Central memory CD8-positive, alpha-beta T cell (primary cell): ENCODE data around the gene PRDM16.
A peak's percentile ranks its signal among the peaks of the same experiment; 100 is the strongest.

Experiments
- ATAC-seq: fragments of 150-1000 bp; cut with Tn5 transposase; replicated peaks from 2 replicates; pipeline ENCODE4 v1.10.0; 2022; ENCODE audit warnings: mild to moderate bottlenecking, moderate FRiP score, moderate number of reproducible peaks; ENCODE audit not compliant: poor library complexity, severe bottlenecking; ENCODE audit errors: extremely low read depth
- DNase-seq, 2 donors: peaks; one replicate each; pipeline ENCODE4 v3.0.0; 2021; ENCODE audit warnings: low spot score in 2 of 2
- H3K27ac Mint-ChIP-seq: one replicate; pipeline ENCODE4 v1.8.0; 2022; ENCODE audit warnings: low read depth, mild to moderate bottlenecking, moderate library complexity, mixed read lengths
- H3K27me3 Mint-ChIP-seq: one replicate; pipeline ENCODE4 v1.8.0; 2022; ENCODE audit warnings: mixed read lengths
- H3K36me3 Mint-ChIP-seq: one replicate; pipeline ENCODE4 v1.8.0; 2022; ENCODE audit warnings: mild to moderate bottlenecking, moderate library complexity, mixed read lengths; ENCODE audit not compliant: insufficient read depth
- H3K4me1 Mint-ChIP-seq: one replicate; pipeline ENCODE4 v1.8.0; 2022; ENCODE audit warnings: mixed read lengths
- H3K4me3 Mint-ChIP-seq: one replicate; pipeline ENCODE4 v1.8.0; 2022; ENCODE audit warnings: mild to moderate bottlenecking, moderate library complexity, mixed read lengths
- H3K9me3 Mint-ChIP-seq: one replicate; pipeline ENCODE4 v1.8.0; 2022; ENCODE audit warnings: mixed read lengths

The PRDM16 gene

DNA sequence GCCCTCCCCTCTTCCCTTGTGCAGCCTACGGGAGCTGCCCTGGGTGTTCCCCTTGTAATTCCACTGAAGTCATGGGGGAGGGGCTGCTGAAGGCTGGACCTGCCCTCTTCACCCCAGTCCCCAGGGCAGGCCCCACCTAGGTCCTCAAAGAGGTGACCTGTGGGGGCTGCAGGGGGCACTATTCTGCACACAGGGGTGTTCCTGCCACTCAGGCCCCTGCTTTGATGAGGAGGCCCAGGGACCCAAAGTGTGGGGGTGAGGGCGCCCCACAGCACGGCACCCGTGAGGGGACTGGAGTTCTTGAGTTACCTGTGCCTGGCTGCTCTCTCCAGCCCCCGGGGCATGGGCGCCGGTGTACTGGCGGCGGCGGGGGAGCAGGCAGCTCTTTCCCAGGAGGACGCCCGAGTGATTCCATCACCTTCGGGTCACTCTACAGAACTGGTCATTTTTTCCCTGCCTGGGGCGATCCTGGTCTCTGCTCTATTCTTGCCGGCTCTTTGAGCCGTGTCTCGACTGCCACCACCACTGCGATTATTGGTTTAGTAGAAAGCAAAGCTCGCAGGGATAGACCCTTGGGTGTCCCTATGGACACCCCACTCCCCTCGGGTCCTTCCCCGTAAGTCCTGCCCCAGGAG lies 6.9 kb upstream of the PRDM16 start:
- H3K4me1 Mint-ChIP-seq = no peaks in the 10 kb centered on the region
- H3K4me3 Mint-ChIP-seq = no peak overlapping the region
- no peaks in the 10 kb centered on the region for H3K9me3 Mint-ChIP-seq
- no peak overlapping the region for H3K27ac Mint-ChIP-seq
- DNase-seq (no peak), ATAC-seq (no peak)
- peaks cover 19% of the 10 kb centered on the region for H3K27me3 Mint-ChIP-seq
- H3K36me3 Mint-ChIP-seq = peaks cover 2% of the 10 kb centered on the region

DNA sequence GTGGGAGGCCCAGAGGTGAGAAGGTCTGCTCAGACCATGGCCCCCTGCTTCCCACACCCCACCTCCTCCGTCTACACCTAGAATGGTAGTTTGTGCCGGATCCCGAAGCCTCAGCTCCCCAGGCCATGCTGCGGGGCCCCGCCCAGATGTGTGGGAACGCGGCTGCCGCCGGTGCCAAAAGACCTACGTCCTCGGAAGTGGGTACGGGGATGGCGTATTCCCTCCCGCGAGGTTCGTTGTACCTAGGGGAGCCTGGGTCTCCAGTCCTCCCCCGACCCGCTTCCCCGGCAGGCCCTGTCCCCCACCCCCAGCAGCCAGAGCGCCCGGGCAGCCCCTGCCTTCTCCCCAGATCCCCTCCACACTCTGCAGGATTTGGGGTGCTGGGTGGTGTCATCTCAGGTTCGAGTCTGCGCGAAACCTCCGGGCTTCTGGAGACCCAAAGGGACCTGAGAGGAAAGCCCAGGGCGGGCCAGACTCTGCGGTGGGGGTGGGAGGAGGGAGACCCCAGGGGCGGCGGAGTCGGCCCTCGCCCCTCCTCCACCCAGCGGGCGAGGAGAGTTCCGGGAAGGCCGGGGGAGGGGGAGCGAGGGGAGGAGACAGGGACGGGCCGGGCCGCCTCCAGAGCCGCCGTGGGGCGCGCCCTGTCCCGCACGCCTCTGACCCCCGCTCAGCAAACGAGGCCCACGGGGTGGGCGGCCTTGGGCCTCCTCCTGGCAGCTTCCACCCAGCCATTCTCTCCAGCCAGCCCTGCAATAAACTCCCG lies 6.2 kb upstream of the PRDM16 start:
- no peak overlapping the region for H3K4me3 Mint-ChIP-seq
- no peaks in the 10 kb centered on the region for H3K9me3 Mint-ChIP-seq
- peaks cover 19% of the 10 kb centered on the region for H3K27me3 Mint-ChIP-seq
- peaks cover 2% of the 10 kb centered on the region for H3K36me3 Mint-ChIP-seq
- no peaks in the 10 kb centered on the region for H3K4me1 Mint-ChIP-seq
- no peak for DNase-seq
- H3K27ac Mint-ChIP-seq = no peak overlapping the region
- no peak for ATAC-seq

DNA sequence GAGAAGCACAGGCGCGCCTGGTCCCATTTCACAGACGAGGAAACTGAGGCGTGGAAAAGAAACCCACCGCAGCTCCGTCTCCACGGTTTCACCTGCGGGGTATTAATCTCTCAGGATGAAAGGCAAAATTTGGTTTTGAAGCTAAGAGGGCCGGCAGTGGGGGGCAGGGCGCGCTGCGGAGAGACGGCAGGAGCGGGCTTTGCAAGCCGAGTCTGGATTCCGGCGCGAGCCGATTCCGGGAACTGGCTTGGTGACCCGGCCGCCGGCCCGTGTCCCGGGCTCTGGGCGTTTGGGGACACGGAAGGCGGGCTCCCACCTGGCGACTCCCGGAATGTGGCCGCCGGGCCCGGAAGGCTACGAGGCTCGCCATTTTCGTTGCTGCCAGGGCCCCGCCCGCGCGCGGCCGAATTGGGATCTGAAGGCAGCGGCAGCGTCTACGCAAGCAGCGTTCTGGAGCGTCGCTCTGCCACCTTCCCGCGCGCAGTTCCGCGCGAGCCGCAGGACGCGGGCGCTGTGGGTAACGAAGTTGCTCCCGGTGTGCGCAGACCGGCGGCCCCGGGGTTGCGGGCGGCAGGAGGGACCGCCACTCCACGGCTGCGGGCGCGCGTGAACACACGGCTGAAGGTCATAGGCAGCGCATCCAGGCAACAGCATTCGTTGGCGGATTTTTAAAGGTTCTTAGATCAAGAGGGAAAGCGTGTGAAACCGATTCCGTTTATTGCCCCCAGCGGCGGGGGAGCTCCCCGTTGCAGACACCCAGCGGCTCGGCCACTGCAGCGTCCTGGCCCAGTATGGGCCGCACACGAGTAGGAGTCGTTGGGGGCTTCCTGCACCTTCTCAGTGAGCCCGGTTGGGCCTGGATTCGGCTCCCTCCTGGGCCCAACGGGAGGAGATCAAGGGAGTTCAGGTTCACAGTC lies 5.4 kb upstream of the PRDM16 start:
- Mint-ChIP-seq H3K9me3 (no peaks in the 10 kb centered on the region), H3K27me3 (peaks cover 16% of the 10 kb centered on the region), H3K36me3 (no peaks in the 10 kb centered on the region), H3K4me1 (no peaks in the 10 kb centered on the region), H3K27ac (no peak overlapping the region), H3K4me3 (no peak overlapping the region)
- no peak for ATAC-seq
- no peak for DNase-seq

- Mint-ChIP-seq H3K4me1 (no peaks in the 10 kb centered on the region), H3K4me3 (no peak overlapping the region), H3K36me3 (peaks cover 2% of the 10 kb centered on the region), H3K27ac (no peak overlapping the region), H3K27me3 (peaks cover 10% of the 10 kb centered on the region), H3K9me3 (no peaks in the 10 kb centered on the region)
- no peak for DNase-seq
- ATAC-seq = no peak
Measured at GRCh38 chr1:3064296-3064850, 4.6 kb upstream of the PRDM16 start.

DNA sequence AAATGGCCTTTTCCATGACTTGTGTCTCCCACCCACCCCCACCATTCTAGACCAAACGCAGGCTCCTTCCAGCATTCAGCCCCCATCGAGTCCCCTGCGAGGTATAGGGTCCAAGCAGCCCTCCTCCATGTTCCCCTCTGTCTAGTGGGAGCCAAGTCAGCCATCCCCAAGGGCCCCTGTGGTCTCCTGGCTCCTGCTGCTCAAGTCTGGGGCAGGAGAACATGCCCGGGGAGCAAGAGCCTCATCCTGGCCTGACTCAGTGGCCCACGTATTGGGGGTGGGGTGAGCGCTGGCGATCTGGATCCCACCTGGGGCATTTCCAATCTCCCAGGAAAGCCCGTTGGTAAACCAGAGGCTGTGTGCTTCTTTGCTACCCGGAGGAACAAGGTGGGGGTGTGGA lies 4.1 kb upstream of the PRDM16 start:
- Mint-ChIP-seq H3K9me3 (no peaks in the 10 kb centered on the region), H3K4me3 (no peak overlapping the region), H3K36me3 (peaks cover 2% of the 10 kb centered on the region), H3K4me1 (no peaks in the 10 kb centered on the region), H3K27me3 (peaks cover 10% of the 10 kb centered on the region), H3K27ac (no peak overlapping the region)
- no peak for DNase-seq
- ATAC-seq = no peak

- no peaks in the 10 kb centered on the region for H3K4me1 Mint-ChIP-seq
- no peak overlapping the region for H3K27ac Mint-ChIP-seq
- DNase-seq (no peak), ATAC-seq (no peak)
- H3K36me3 Mint-ChIP-seq = peaks cover 2% of the 10 kb centered on the region
- H3K4me3 Mint-ChIP-seq = no peak overlapping the region
- no peaks in the 10 kb centered on the region for H3K9me3 Mint-ChIP-seq
- H3K27me3 Mint-ChIP-seq = peaks cover 9% of the 10 kb centered on the region
Measured at GRCh38 chr1:3065396-3065795, 3.6 kb upstream of the PRDM16 start.

- H3K9me3 Mint-ChIP-seq = no peaks in the 10 kb centered on the region
- H3K4me3 Mint-ChIP-seq = no peak overlapping the region
- H3K27me3 Mint-ChIP-seq = peaks cover 5% of the 10 kb centered on the region
- no peak overlapping the region for H3K27ac Mint-ChIP-seq
- no peaks in the 10 kb centered on the region for H3K4me1 Mint-ChIP-seq
- DNase-seq (no peak), ATAC-seq (no peak)
- H3K36me3 Mint-ChIP-seq = peaks cover 2% of the 10 kb centered on the region
Measured at GRCh38 chr1:3065797-3066196, 3.2 kb upstream of the PRDM16 start.

- no peaks in the 10 kb centered on the region for H3K9me3 Mint-ChIP-seq
- H3K4me1 Mint-ChIP-seq = no peaks in the 10 kb centered on the region
- H3K36me3 Mint-ChIP-seq = peaks cover 2% of the 10 kb centered on the region
- no peak for DNase-seq
- no peak overlapping the region for H3K27ac Mint-ChIP-seq
- no peak for ATAC-seq
- no peak overlapping the region for H3K4me3 Mint-ChIP-seq
- H3K27me3 Mint-ChIP-seq = peaks cover under 1% of the 10 kb centered on the region
Measured at GRCh38 chr1:3066250-3066711, 2.7 kb upstream of the PRDM16 start.

- DNase-seq = no peak
- no peaks in the 10 kb centered on the region for H3K4me1 Mint-ChIP-seq
- ATAC-seq = no peak
- H3K9me3 Mint-ChIP-seq = no peaks in the 10 kb centered on the region
- H3K27ac Mint-ChIP-seq = no peak overlapping the region
- peaks cover 4% of the 10 kb centered on the region for H3K27me3 Mint-ChIP-seq
- no peak overlapping the region for H3K4me3 Mint-ChIP-seq
- peaks cover 2% of the 10 kb centered on the region for H3K36me3 Mint-ChIP-seq
Measured at GRCh38 chr1:3066826-3067225, 2.2 kb upstream of the PRDM16 start.

DNA sequence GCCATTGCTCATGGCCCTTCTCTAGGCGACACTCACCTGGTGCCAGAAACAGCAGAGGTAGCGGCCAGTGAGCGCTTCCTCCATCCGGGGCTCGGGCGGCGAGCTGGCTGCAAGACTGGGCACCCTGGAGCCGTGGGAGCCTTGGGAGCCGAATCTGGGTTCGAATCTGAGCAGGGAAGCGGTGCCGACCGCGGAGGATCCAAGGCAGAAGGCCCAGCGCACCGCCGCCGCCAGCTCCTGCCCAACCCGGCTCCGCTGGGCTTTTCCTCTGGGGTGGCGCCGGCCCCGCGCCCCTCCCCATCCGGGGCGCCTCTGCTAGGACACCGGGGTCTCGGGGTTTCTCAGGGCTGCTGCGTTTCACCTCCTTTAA lies 1.7 kb upstream of the PRDM16 start:
- no peak for ATAC-seq

GRCh38 chr1:3067671-3068563 lies 1.1 kb upstream of the PRDM16 start:
- Mint-ChIP-seq H3K4me3 (peak overlapping the region; percentile 65), H3K36me3 (peaks cover 2% of the 10 kb centered on the region), H3K27ac (no peak overlapping the region), H3K27me3 (peaks cover 13% of the 10 kb centered on the region), H3K4me1 (no peaks in the 10 kb centered on the region), H3K9me3 (no peaks in the 10 kb centered on the region)
- ATAC-seq = no peak
- no peak for DNase-seq

More for the DNA sequence above, 1.7 kb upstream of the PRDM16 start:
- Mint-ChIP-seq H3K9me3 (no peaks in the 10 kb centered on the region), H3K36me3 (peaks cover 2% of the 10 kb centered on the region), H3K4me3 (peak overlapping the region; percentile 38), H3K4me1 (no peaks in the 10 kb centered on the region), H3K27me3 (peaks cover 9% of the 10 kb centered on the region), H3K27ac (no peak overlapping the region)
- DNase-seq = no peak
